ENCODE data around the gene SRGAP1. TPM values are rescaled to one million over a fixed set of nuclear protein-coding genes. Genes with fewer than 3 reads are reported as not detected.
"Not testable (repeated sequence)": the region's sequence is repeated elsewhere in the genome, so short reads cannot be mapped to it uniquely, and the experiment has no call there.

Gene SRGAP1
- polyA plus RNA-seq, 5 donors: 7.7 to 11.0 (median 9.1) TPM

DNA sequence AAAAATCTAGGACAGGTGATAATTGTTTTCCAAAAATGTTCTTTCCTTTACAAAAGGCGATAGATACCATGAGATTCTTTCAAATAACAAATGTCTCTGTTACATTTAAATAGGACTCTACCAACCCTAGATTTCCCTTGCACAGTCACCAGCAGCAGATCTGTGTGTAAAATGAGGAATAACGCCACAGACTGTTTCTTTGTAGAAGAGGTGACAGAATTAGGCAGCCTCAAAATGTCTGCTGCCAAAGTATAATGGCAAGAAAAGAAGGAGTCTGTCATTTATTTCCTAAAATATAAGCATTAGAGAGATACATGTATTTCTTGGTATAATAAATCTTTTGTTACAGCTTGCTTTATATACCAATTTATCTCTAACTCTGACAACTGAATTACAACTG, 8.5 kb upstream of the SRGAP1 start:
- DNase-seq: no peak

DNA sequence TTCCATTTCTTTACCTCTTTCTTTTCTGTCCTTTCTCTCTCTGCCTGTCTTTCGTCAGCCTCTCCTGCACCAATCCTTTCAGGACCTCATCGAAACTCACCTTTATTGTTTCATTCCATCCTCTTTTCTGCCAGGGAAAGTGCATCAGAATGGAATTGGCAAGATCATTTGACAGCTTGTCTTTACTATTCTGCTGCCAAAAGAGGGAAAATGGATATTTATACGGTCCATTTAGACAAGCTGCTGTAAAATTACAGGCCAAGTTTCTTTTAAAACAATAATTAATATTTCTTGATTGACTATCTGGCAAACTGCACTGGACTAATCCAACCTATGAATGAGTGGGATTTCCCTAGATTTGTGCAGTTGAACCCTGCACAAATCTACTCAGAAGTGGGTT, 7.6 kb upstream of the SRGAP1 start:
- no peak for DNase-seq

DNA sequence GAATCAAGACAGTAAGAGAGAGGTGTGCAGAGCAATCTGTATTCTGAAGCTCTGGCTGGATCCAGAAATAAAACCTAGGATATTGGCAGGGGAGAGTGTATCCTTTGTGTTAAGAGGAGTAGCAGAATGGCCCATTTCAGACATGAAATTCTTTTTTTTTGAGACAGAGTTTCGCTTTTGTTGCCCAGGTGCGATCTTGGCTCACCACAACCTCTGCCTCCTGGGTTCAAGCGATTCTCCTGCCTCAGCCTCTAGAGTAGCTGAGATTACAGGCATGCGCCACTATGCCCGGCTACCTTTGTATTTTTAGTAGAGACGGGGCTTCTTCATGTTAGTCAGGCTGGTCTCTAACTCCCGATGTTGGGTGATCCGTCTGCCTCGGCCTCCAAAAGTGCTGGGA, 6.1 kb upstream of the SRGAP1 start:
- DNase-seq: no peak

DNA sequence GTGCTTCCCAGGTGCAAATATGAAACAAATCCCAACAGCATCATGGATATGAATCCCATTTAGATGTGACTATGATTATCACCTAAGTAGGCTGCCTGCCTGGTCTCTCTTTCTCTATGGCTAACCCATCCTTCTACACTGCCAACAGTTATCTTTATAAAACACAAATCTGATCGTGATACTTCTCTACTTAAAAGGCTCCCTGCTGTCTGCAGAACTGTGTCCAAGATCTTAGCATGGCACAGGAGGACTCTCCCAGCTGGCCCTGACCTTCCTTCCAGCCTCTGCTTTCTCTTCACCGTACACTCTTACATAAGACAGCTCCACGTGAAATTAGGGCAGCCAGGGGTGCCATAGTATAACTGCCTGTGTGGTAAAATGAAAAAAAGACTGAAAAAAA, 3.5 kb upstream of the SRGAP1 start:
- DNase-seq: no peak

DNA sequence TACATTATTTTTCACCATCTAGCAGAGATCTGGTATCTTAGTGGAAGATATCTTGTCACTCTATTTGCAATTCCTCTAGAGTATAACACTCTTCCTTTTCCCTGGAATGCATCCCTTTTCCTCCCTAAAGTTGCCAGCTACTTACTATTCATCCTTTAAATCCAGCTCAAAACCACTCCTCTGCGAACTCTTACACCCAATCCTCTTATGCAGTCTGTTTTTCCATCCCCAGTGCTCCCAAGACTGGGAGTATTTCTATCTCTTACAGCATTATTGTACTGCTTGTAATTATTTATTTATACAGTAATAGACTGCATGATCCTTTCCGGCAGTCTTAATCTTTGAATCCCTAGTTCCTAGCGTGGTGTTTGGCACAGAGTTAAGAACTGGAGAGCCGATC, 2.9 kb upstream of the SRGAP1 start:
- DNase-seq: no peak

DNA sequence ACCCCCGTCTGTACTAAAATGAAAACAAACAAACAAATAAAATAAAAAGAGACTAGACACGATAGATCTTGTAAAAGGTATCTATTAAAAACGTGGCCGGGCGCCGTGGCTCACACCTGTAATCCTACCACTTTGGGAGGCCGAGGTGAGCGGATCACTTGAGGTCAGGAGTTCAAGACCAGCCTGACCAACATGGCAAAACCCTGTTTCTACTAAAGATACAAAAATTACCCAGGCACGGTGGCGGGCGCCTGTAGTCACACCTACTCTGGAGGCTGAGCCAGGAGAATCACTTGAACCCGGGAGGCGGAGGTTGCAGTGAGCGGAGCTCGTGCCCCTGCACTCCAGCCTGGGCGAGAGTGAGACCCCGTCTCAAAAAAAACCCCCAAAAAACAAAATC, 1.8 kb upstream of the SRGAP1 start:
- DNase-seq: not testable (repeated sequence)

DNA sequence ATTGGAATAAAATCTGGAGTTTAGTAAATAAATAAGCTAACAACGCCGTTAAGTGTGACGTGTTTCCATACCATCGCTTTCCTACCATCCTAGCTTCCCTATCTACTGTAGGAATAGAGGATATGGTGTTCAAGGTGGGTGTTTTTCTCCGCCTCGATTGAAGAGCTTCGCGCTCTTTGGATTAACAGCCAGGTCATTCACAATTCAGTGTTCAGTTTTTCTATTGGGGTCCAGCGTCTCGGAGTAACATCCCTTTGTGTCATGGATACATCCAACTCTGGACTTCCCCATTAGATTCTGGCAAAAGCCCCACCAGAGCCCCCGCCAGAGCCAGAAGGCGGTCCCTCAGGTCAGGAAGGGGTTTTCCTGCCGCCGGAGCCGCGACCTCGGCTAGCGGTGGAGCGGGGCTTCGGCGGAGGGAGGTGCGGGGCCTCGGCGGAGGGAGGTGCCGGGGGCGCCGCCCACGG, 1.2 kb upstream of the SRGAP1 start:
- DNase-seq: no peak

DNA sequence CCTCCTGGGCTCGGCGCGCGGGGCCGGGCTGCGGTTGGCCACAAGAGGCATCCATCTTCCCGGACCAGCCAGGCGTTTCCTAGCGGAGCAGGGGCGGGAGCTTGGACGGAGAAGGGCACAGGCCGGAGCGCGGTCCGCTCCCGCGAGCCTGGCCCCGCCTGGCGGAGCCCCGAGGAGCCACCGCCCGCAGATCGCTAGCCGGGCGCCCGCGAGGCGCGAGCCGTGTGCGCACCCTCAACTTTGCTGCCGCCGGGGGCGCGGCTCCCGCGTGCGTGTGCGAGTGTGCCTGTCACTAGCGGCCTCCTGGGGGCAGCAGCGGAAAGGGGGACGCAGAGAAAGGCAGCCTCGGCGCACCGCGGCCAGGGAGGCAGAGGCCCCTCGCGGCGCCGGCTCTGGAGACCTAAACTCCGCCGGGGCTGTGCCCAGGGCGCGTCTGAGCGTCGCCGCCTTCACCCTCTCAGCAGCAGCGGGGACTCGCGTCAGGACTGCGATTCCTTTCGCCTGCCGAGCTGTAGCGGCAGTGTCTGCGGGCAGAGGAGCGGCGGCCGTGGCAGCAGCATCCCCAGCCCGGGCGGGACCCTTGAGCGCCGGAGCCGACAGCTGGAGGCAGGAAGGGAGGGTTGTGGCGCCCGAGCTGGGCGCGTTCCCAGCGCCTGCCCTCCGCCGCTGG, 644 bp upstream of the SRGAP1 start:
- DNase-seq: peak; percentile 95

DNA sequence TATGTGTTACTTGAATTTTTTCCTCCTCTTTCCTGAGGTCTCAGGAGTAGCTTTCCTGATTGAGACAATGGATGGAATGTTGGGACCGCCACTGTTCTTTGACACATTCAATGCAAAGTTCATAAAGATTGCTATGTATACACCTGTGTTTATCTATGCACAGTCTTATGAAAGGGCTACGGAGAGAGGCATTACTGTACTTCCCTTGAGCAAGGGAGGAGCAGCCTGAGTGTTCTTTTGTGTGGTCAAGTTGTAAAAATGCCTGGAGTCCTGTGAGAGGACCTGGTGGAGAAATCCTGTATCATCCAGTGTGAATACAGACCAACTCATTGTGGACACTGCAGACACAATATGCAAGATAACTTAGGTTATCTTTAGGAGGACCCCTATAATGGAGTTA, 1.2 kb downstream of the SRGAP1 start:
- DNase-seq: no peak

DNA sequence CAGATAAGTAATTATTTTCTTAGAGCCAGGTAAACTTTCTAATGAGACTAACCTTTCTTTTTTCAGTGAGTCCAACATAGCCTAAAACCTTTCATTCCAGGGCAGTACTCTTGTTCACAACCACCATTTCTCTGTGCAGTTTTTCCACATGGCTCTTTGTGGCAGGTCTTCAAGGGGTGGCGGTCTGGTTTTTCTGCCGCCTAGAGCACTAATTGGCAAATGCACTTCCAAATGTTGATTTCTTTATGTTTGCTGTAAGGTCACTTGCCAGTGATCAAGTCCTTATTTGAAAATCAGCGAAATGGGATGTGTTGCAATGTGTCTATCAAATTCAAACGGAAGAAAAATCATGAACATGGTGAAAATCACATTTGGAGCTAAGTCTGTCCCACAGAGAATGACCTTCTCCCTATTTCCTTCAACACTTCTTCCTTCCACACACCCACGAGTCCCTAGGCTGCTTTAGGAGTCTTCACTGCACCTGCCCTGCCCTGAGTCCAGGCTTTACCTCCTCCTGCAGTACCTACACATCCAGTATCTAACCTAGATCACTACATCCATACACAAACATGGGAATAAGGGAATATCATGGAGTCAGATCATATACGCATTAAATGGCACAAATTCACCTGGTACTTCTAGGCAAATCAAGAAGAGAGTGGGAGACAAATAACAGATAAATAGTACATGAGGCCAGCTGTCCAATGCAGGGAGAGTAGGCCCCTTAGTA, 1.9 kb downstream of the SRGAP1 start:
- no peak for DNase-seq

DNA sequence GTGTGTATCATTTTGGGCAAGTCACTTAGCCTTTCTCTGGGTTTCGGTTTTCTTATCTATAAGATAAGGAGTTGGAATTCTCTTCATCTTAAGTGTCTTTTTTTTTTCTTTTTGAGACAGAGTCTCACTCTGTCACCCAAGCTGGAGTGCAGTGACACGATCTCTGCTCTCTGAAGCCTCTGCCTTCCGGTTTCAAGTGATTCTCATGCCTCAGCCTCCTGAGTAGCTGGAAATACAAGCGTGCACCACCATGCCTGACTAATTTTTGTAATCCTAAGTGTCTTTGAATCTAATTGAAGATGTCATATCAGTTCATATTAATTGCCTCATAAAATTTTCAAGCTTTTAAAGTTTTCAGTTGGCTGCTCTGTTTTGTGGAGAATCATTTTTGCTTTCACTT, 4.0 kb downstream of the SRGAP1 start:
- no peak for DNase-seq

DNA sequence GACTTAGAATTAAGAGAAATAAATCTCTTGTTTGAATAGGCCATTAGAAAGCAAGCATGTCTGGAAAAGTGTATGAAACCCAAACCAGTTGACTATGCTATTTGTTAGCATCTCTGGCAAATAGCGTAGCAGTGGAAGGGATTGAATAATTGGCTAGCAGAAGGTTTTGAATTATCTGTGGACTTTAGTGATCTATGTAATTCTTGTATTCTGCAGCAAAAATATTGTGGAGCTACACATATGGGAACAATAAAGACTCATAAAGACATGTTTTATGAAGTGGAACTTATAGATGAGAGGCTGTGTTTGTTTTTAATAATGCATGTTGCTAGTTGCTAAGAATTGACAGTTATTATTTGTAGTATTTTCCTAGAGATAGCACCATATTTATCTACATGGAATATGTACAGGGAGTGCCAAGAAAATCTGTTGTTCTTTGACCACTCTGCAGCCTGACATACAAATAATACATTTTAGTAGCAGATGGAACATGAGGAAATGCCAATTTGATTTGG, 4.7 kb downstream of the SRGAP1 start:
- DNase-seq: no peak

DNA sequence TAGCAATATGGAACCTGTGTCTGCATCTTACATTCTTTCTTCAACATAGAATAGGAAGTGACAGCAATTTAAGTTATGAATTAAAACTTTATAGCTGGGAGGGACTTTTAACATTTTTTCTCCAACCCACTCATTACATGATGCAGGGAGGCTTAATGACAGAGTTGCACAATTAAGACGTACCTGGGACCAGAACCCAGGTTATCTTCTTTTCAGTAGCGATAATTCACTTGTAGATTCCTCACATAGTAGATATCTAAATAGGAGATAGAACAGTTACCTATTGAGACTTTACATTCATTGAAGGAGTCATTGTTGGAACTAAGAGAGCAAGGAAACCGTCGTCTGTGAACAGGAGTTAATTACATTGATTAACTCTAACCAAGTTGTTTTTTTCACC, 5.1 kb downstream of the SRGAP1 start:
- no peak for DNase-seq

DNA sequence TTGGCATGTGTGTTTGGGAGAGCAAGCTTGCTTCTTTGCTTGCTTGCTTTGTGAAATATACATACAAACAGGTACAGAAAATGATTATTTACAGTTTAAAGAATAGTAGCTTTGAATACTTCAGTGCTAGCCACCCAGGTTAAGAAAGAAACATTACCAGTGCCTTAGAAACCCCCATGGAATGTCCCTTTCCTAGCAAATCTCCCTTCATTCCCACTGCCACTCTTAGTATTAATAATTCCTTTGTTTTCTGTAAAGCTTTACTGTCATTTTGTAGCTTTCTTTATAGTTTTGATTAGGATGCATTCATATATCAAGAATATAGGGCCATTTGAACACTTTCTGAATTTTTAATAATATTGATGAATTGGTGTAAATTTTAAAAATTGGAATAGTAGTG, 9.5 kb downstream of the SRGAP1 start:
- DNase-seq: no peak

DNA sequence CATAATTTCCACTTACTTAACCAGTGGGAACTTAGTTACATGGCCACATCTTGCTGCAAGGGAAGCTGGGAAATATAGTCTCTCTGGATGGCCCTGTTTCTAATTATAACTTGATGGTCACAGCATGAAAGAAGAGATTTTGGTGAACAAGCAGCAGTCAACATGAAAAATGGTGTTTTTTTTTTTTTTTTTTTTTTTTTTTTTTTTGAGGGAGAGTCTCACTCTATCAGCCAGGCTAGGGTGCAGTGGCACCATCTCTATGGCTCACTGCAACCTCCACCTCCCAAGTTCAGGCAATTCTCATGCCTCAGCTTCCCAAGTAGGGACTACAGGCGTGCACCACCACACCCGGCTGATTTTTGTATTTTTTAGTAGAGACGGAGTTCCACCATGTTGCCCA, 10.8 kb downstream of the SRGAP1 start:
- DNase-seq: no peak

DNA sequence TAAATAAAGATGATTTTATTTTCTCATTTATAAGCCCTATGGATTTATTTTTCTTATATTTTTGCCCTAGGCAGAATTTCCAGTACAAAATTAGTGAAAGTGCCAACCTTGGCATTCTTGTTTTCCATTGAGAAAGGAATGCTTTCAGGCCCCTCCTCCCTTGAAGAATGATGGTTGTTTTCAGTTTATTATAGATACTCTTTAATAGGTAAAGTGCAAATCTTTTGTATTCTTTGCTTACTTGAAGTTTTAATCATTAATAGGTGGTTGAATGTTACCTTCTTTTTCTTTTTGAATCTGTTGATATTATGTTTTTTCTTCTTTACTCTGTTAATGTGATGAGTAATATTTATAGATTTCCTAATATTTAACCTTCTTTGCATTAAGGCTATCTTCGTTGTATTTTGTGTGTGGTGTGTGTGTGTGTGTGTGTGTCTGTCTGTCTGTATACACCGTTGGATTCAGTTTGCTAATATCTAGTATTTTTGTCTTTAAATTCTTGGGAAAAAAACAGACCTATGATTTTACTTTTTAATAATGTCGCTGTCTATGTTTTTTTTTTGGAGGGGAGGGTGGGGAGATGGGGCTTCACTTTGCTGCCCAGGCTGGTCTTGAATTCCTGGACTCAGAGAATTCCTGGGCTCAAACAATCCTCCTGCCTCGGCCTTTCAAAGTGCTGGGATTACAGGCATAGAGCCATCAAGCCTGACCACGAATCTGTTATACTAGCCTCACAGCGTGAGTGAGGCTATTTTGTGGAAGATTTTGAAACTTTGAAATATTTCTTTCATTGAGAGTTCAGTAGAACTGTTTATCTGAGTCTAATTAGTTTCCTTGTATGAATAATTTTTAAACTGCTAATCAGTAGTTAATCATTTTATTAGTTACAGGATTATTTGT, 13.5 kb downstream of the SRGAP1 start:
- no peak for DNase-seq

DNA sequence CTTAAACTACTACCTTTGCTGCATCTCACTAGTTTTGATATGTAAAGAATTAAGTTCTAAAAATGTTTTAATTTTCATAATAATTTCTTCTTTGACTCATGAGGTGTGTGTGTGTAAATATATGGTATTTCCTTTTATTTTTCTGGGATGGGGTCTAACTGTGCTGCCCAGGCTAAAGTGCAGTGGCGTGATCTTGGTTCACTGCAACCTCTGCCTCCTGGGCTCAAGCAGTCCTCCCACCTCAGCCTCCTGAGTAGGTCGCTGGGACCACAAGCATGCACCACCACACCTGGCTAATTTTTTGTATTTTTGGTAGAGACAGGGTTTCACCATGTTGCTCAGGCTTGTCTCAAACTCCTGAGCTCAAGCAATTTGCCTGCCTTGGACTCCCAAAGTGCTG, 15.4 kb downstream of the SRGAP1 start:
- not testable (repeated sequence) for DNase-seq

DNA sequence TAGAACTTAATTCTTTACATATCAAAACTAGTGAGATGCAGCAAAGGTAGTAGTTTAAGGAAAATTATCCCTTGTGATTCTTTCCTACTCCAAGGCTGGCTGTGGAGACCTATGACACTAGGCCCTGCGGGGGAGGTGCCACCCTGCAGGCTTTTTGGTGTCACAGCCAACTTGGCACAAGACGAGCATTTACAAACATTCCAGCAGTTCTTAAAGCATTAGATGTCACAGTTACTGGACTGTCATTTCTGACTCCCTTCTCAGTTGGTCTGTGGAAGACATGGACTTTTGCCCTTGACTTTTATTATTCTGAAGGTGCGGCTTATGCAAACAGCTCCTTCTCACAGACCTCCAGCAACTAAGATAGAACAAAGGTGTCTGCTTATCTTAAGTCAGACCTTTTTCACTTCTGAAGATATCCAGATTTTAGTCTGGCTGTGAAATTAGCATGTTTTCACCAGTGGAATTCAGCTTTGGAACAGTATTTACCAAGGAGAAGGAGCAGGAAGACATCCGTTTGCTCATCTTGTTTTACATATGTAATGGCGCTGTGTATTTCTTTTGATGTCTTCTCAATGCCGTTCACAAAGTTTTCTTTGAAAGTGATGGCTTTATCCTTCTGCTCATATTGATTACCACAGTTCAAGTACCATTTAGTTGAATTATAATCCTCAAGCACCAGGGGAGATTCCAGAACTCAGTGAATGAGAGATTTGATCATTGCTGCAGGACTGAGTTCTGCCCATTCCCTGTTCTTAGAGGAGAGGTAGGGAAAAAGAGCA, 17.9 kb downstream of the SRGAP1 start:
- DNase-seq: no peak

DNA sequence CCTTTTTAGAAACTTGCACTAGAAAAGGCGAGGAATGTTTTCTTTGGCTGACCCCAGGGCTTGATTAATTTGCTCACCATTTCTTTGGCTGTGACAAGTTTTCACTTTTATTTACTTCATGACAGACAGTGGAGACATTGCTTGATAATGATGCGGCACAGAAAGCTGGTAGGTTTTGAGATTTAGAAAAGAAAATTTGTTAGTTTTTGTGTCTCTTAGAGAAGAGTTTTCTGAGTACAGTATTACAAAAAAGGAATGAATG, 18.4 kb downstream of the SRGAP1 start:
- no peak for DNase-seq

DNA sequence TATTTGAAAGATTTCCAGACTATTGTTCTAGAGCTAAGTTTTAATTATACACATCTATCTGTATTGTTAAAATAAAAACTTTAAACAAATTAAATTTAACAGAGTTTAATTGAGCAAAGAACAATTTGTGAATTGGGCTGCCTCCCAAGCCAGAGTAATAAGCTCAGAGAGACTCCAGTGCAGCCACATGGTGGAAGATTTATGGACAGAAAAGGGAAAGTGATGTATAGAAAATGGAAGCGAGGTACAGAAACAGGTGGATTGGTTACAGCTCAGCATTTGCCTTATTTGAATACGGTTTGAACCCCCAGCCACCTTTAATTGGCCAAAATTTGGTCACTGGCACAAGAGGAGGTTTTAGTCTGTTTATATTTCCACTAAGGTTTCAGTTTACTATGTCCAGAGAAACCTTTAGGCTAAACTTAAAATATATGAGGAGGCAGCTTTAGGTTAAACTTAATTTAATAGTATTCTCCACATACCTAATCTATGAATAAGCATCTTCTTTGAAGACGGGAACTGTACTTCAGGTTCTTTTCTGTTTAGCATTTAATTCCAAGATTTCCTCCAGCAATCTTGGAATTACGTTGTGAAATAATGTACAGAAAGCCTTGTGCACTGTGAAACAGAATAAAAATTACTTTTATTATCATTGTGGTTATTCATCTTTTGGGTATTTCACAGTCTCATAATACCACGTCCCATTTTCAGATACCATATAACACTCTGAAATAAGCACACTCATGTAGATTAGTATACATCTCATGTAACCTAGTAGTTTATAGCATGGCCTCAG, 19.4 kb downstream of the SRGAP1 start:
- DNase-seq: no peak

DNA sequence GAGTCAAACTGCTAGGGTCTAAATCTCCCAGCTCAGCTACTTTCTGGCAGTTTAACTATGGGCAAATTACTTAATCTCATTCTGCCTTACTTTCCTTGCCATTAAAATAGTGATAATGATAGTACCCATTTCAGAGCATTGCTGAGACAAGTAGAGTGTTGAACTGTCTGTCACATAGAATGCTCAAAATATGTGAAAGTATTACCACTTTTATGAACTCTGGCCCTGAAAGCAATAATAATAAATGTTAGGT, 19.9 kb downstream of the SRGAP1 start:
- DNase-seq: no peak

Data from right lung (tissue), 5 donors.